PC-3 (cell line): ENCODE data around the gene COX5A.

ENCODE experiments used
- EZH2 ChIP-seq: fragments of 300-600 bp; sonication (generic); IDR thresholded peaks from one replicate; pipeline ENCODE4 v1.6.1; 2017; ENCODE audit warnings: antibody characterized with exemption, mild to moderate bottlenecking, low read length; ENCODE audit not compliant: unreplicated experiment
- TF ChIP-seq, protein P1 (sequence below): fragments of 300-600 bp; sonication (generic); conservative IDR thresholded peaks from 2 replicates; pipeline ENCODE4 v1.5.1; 2017; ENCODE audit warnings: antibody characterized with exemption, low read depth, mild to moderate bottlenecking, low read length

- TF ChIP-seq, protein P1, sequence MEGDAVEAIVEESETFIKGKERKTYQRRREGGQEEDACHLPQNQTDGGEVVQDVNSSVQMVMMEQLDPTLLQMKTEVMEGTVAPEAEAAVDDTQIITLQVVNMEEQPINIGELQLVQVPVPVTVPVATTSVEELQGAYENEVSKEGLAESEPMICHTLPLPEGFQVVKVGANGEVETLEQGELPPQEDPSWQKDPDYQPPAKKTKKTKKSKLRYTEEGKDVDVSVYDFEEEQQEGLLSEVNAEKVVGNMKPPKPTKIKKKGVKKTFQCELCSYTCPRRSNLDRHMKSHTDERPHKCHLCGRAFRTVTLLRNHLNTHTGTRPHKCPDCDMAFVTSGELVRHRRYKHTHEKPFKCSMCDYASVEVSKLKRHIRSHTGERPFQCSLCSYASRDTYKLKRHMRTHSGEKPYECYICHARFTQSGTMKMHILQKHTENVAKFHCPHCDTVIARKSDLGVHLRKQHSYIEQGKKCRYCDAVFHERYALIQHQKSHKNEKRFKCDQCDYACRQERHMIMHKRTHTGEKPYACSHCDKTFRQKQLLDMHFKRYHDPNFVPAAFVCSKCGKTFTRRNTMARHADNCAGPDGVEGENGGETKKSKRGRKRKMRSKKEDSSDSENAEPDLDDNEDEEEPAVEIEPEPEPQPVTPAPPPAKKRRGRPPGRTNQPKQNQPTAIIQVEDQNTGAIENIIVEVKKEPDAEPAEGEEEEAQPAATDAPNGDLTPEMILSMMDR, result no peak
- no peak for TF ChIP-seq EZH2
Measured at GRCh38 chr15:74908635-74909034, 29.2 kb downstream of the COX5A start.
